Measurements from ENCODE around the gene NAMPT.
"Not testable (repeated sequence)": the region's sequence is repeated elsewhere in the genome, so short reads cannot be mapped to it uniquely, and the experiment has no call there.

Gene NAMPT

GRCh38 chr7:106215868-106216516 is 68.8 kb downstream of the NAMPT start:
- no peak for DNase-seq
- intact Hi-C loops (cut with DNase I) = no loop called here

- intact Hi-C loops (cut with DNase I); DNase-seq: not testable (repeated sequence)
Observed at GRCh38 chr7:106208944-106209343, 75.8 kb downstream of the NAMPT start.

GRCh38 chr7:106206826-106207541 is 77.8 kb downstream of the NAMPT start:
- DNase-seq = no peak
- intact Hi-C loops (cut with DNase I) = no loop called here

GRCh38 chr7:106205621-106206222 is 79.1 kb downstream of the NAMPT start:
- no peak for DNase-seq
- intact Hi-C loops (cut with DNase I) = no loop called here

GRCh38 chr7:106203473-106203872 is 81.3 kb downstream of the NAMPT start:
- intact Hi-C loops (cut with DNase I) = no loop called here
- DNase-seq = no peak

GRCh38 chr7:106201164-106201563 is 83.6 kb downstream of the NAMPT start:
- intact Hi-C loops (cut with DNase I) = no loop called here

GRCh38 chr7:106199813-106200364 is 84.9 kb downstream of the NAMPT start:
- intact Hi-C loops (cut with DNase I) = no loop called here
- DNase-seq = no peak

More at GRCh38 chr7:106201164-106201563, 83.6 kb downstream of the NAMPT start:
- no peak for DNase-seq

GRCh38 chr7:106199024-106199423 is 85.8 kb downstream of the NAMPT start:
- intact Hi-C loops (cut with DNase I) = no loop called here
- DNase-seq = no peak
